GM21737 (cell line): Measurements from ENCODE around the gene PLA2G3.

Experiments used
- ATAC-seq: cut with Tn5 transposase; IDR thresholded peaks from one replicate; pipeline ENCODE4 v1.9.1; 2021; ENCODE audit warnings: mild to moderate bottlenecking, moderate library complexity; ENCODE audit not compliant: unreplicated experiment

The PLA2G3 gene

DNA sequence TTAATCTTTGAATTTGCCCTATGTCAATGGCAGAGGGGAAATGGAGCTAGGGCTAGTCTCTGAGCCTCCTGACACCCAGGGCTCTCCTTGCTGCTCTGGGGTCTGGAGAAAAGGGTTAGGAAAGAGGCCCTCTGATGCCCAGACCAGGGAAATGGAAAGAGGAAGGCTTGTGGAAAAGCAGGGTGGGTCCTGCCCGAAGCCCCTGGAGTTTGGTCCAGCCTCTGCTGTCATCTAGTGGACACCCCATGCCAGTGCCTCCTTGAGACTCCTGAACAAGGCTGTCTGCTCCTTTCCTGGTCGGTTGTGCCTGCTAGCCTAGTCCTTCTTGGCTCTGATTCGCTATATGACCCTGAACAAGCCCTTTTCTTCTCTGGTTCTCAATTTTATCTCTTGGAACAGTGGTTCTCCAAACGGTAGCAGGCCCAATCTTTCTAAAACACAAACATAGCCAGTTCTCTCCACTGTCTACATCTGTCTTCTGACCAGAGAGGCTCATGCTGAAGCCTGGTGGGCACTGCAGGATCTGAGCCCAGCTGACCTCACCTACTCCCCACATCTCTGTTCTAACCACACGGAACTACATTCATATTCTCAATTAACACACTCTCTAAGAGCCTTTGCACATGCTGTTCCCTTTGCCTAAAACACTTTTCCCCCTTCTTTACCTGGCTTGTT, 8.8 kb upstream of the PLA2G3 start:
- ATAC-seq, result no peak

DNA sequence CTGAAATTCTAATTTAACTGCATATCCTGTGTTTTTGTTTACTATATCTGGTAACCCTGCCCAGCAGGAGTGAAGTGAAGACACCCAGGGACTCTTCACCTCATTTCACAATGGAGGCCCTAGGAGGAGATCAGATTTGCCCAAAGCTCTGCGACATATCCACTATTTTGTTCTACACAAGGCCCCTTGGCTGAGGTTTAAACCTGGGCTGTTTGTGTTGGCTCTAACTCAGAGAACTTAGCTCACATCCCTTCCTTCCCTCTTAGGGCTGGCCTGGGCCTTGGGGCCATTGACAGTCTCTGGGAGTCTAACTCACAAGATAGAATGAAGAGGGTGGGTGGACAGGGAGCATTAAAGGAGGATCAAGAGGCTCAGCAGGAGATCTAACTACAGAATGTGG, 8.2 kb upstream of the PLA2G3 start:
- no peak for ATAC-seq

DNA sequence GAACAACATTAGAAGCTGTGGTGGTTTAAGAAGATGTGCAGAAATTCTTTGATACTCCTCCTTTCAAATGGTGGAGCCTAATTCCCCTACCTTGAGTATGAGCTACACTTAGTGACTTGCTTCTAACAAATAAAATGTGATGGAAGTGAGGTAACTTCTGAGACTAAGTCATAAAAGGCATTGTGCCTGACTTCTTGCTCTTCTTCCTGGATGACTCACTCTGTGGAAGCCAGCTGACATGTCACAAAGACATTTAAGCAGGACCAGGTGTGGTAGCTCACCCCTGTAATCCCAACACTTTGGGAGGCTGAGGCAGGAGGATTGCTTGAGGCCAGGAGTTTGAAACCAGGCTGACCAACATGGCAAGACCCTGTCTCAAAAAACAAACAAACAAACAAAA, 3.9 kb upstream of the PLA2G3 start:
- ATAC-seq, result no peak

DNA sequence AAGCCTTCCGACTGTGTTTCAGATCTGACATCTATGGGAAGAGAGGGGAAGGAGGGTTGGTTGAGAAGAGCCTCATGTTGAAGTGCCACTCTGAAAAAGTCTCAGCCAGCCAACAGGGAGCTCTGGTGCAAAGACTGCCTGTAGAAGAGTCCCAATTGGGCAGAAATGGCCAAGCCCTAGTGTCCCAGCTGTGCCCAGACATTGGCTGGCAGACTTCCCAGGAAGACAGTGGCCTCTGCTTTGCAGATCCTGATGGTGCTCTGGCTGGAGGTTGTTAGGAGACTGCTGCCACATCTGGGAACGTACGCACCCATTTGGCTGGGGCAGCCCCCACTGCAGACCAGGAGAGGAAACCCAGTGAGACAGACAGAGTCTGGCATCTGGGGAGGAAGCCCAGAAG, 3.2 kb upstream of the PLA2G3 start:
- no peak for ATAC-seq

DNA sequence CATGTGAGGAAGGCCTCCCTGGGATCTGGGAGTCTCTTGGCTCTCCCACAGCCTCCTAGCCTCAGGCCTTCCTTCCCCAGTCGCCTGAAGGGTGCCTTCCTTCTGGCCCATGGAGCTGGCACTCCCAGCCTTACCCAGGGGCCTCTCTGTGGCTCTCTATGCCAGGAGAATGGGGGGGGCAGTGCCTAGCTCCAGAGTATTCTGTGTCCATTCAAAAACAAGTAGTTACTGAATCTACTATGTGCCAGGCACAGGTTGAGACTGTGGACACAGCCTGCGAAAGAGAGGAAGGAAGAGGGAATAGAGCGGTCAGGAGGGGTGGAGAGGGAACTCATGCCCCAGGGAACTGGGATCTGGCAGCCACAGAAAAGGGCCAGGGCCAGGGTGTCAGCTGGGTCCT, 2.7 kb upstream of the PLA2G3 start:
- no peak for ATAC-seq

DNA sequence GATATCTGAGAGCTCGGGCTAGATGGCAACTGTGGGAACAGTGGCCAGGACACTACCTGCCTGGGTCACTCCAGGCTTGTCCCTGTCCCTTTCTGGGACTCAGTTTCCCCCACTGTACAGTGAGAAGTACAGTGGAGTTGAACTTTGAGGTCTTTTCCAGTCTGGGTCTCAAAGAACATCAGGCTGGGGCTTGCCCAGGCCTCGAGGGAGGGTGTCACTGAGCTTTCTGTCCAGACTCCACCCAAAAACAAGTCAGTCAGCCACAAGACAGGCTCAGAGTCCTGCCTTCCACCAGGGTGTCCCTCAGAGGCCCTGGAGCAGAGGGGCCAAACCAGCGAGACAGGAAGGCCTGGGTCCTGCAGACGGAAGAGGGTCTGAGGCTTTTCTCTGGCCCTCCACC, 2.0 kb upstream of the PLA2G3 start:
- ATAC-seq, result no peak

DNA sequence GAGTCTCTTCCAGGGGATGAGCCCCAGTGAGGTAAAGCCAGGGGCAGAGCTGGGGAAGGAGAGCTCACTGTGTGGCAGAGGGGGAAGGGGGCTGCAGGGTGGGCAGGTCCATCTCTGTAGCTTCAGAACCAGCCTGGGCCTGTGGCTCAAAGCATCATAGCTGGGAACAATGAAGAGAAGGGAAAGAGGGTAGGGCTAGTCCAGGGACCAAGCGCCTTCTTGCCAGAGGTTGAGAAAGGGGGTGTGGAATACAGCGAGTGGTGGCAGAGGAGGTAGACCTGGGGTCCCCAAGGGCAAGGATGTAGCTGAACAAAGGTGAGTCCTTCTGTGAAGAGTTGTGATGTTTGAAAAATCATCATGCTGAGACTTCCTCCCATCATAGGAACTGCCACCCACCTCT, 1.2 kb upstream of the PLA2G3 start:
- ATAC-seq, result no peak

DNA sequence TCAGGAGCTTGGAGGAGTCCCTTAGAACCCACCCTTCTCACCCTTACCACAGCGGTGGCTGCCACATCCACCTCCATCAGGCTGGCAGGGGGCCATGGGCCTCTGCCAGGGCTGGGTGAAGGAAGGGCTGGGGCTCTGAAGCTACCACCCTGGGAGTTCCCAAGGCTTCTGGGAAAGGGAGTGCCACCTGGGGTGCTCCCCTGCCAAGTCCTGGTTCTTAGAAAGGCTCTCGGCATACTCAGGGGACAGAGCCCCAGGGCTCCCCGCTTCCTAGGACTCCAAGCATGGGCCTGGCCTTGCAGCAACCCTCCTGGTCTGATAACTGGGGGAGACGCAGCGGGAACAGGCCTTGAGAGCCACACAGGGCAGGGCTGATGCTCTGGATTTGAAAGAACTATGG, 438 bp upstream of the PLA2G3 start:
- no peak for ATAC-seq

DNA sequence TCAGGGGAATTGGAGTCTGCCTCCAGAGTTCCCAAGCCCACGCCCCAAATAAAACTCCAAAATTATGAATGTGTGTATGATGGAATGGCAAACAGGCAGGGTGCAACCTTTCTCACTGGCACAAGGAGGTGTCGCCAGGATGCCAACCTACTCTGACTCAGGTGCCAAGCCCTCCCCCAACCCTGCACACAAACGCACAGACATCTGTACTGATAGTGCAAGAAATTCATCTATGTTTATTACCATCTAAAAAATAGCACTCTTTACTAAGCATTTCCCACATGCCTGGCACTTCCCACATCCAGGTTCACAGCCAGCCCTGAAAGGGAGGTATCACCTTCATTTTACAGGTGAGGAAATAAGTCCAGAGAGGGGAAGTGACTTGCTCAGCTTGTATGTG, 1.2 kb downstream of the PLA2G3 start:
- no peak for ATAC-seq

DNA sequence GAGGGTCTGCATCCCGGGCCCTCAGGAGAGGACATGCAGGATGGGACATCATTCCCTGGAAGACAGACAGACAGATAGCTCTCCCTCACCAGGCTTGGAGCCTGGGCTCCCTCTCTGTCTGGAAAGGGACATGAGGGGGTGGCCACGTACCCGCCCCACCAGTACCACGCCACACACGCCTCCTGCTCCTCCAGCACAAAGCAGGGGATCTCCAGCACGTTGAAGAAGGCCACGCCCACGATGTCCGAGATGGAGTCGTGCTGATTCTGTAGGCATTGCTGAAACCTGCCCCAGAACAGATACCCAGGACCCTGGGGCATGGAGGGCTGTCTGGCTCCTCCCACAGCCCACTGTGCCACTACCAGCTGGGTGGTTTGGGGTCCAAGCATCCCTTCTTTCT, 2.2 kb downstream of the PLA2G3 start:
- ATAC-seq, result no peak

DNA sequence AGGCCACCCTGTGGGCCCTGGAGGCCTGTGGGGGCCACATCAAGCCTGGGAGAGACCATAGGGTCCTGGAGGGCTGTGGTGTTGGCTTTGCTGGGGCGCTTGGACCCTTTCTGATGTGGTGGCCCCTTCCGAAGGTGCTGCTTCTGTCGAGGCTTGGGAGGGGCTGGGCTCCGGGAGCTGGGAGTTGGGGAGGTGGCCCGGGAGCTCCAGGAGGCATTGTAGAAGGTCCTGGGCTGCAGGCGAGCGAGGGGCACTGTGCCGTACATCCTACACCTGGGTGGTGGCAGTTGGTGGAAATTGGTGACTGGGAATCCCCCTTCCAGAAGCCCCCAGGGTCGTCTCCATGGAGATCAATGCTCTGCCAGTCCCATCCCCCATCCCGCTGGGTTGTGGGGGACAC, 2.6 kb downstream of the PLA2G3 start:
- no peak for ATAC-seq

DNA sequence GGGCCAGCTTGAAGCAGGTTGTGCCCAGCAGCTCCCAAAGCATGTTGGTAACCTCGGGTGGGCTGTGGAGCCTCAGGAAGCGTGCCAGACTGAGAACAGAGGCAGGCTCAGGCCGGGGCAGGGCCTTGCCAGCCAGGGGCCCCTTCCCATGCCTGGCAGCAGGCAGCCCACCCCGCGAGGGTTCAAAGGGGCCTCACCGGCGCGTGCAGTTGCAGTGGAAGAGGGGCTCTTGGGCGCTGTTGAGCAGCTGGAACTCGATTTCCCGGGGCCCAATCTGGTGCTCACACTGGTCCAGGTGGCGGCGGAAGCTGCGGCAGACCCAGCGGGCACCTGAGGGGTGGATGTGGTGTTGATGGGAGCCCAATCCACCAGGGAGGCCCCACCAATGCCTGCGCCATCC, 3.6 kb downstream of the PLA2G3 start:
- ATAC-seq, result no peak

DNA sequence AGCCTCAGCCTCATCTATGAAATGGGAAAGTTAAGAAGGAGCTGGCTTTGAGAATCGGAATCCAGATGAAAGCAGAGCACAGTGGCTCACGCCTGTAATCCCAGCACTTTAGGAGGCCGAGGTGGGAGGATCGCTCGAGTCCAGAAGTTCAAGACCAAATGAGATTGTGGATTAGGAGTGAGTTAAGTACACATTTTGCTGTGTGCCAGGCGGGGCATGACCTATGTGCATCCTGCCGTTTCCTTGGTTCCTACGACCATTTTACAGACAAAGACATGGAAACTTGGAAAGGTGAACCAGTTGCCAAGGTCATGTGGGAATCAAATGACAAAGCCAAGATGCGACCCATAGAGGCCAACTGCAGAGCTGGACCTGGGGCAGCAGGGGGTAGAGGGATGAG, 4.2 kb downstream of the PLA2G3 start:
- no peak for ATAC-seq

DNA sequence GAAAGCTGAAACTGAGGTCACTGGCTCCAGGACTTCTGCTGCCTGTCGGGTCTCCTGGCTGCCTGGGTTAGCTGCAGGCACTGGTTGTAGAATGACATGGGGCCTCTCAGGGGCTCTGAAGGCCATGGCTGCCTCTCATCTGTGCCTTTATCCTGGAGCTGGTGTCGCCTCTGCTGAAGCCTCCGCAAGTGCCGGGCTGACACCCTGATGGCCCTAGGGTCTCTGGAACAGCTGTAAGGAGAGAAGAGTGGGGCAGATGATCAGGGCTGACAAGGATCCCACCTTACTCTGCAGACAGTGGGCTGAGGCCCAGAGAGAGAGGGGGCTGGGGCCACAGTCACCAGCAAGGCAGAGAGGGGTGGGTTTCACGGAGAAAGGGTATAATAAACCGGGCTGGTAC, 4.6 kb downstream of the PLA2G3 start:
- ATAC-seq, result no peak

DNA sequence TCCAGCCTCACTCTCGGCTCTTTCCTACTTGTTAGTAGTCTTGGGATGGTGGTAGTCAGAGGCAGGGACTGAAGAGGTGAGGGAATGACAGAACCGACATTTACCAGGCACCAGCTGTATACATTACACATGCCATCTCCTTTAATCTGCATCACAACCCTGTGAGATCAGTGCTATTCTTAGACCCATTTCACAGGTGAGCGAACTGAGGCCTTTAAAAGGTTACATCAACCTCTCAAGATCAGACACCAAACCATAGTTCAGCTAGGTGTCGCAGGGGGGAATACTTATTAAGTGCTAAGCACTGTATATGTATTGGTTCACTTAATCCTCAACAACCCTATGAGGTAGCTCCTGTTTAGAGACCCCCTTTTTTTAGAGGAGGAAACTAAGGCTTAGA, 5.6 kb downstream of the PLA2G3 start:
- no peak for ATAC-seq

DNA sequence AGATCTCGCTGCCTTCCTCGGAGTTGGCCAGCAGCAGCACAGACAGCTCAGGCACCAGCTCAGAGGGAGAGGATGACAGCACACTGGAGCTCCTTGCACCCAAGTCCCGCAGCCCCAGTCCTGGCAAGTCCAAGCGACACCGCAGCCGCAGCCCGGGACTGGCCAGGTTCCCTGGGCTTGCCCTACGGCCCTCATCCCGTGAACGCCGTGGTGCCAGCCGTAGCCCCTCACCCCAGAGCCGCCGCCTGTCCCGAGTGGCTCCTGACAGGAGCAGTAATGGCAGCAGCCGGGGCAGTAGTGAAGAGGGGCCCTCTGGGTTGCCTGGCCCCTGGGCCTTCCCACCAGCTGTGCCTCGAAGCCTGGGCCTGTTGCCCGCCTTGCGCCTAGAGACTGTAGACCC, 6.4 kb downstream of the PLA2G3 start:
- ATAC-seq, result no peak

DNA sequence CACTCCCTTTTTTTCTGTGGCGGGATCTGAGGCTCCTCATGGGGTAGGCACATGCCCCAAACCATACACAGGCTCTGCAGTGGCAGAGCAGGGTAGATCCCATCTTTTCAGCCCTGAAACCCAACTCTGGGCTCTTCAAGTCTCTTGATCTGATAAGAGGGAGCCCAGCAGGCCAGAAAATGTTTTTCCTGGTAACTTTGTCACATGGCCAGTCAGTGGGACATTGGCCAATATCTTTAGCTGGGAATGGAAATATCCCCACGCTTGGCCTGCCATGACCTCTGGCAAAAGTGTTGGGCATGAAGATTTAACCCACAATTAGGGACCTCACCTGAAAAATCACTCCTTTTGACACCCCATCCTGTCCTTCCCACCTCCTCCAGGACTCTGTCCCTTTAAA, 9.4 kb downstream of the PLA2G3 start:
- no peak for ATAC-seq

DNA sequence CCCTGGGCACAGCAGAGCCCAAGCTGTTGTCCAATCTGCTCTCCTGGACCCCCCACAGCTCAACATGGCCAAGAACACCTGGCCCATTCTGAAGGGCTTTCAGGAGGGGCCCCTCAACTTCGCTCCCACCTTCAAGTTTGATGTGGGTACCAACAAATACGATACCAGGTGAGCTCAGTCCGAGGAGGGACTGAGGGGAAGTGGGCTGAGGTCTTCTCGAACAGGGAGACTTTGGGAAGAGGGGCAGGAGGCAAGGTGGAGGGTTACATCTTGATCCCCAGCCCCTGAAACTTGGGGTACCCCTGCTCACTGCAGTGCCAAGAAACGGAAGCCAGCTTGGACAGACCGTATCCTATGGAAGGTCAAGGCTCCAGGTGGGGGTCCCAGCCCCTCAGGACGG, 12.2 kb downstream of the PLA2G3 start:
- no peak for ATAC-seq

DNA sequence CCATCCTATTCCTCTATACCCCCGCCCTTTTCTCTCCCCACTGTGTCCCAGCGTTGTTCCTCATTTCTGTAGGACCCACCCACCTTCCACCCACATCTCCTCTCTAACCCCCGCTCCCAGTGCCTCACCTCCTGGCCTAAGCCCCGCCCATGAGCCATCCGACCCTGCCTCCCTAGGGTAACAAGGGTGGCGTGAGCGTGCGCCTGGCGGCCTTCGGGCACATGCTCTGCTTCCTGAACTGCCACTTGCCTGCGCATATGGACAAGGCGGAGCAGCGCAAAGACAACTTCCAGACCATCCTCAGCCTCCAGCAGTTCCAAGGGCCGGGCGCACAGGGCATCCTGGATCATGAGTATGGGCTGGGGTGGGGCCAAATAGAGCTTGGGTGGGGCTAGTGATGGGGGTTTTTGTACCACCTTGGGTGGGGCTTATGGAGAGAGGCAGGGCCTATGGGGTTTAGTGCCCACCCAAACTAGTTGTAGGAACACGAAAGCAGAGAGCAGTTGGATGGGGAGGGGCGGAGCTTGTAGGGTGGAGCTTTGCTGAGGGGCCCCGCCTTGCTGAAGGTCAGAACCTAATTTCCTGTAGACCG, 13.0 kb downstream of the PLA2G3 start:
- no peak for ATAC-seq

DNA sequence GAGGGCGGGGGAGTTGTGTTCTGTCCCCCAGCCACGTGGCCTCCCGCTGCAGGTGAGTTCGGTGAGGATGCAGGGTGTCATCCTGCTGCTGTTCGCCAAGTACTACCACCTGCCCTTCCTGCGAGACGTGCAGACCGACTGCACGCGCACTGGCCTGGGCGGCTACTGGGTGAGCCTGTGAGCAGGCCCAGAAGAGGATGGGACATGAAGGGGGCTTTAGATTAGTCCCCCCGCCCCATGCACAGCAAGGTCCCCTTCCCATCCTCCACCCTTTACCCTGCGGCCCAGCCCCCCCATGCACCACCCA, 13.5 kb downstream of the PLA2G3 start:
- ATAC-seq, result no peak

DNA sequence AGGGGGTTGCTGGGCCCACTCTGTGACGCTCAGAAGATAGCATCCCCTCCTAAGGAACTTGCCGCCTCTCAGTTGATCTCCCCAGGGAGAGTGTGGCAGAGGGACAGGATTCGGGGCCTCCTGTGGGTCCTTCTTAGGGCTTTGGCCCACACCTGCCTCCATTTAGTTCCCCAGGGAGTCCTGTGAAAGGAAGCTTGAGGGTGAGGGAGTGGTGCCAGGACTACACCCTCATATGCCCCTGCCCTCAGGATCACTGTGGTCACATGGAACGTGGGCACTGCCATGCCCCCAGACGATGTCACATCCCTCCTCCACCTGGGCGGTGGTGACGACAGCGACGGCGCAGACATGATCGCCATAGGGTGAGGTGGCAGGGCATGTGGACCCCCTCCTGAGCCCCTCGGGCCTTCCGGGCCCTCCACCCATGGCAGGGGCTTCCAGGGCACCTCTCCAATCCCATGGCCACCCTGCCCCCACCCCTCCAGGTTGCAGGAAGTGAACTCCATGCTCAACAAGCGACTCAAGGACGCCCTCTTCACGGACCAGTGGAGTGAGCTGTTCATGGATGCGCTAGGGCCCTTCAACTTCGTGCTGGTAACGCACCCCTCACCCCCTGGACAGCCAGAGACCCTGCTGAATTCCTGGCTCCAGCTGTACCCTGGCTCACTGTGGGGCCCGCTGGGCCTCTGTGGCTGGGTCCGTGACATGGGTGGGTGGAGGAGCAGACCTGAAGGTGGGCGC, 14.0 kb downstream of the PLA2G3 start:
- ATAC-seq, result no peak

DNA sequence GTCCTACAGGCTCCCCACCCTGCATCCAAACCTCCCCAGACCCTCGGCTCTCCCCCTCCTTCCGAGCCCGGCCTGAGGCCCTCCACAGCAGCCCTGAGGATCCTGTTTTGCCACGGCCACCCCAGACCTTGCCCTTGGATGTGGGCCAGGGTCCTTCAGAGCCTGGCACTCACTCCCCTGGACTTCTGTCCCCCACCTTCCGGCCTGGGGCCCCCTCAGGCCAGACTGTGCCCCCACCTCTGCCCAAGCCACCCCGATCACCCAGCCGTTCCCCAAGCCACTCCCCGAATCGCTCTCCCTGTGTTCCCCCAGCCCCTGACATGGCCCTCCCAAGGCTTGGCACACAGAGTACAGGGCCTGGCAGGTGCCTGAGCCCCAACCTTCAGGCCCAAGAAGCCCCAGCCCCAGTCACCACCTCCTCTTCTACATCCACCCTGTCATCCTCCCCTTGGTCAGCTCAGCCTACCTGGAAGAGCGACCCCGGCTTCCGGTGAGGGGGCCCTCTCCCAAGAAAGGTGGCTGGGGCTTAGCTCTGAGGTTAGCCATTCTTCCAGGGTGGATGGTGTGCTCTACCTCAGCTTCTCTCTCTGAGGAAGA, 14.7 kb downstream of the PLA2G3 start:
- ATAC-seq, result no peak
